ENCODE data around the gene FIGNL1. TPM values are rescaled to one million over a fixed set of nuclear protein-coding genes. Genes with fewer than 3 reads are reported as not detected.

The FIGNL1 gene
- total RNA-seq, 1 experiment from 2014 or later: 13.8 TPM

DNA sequence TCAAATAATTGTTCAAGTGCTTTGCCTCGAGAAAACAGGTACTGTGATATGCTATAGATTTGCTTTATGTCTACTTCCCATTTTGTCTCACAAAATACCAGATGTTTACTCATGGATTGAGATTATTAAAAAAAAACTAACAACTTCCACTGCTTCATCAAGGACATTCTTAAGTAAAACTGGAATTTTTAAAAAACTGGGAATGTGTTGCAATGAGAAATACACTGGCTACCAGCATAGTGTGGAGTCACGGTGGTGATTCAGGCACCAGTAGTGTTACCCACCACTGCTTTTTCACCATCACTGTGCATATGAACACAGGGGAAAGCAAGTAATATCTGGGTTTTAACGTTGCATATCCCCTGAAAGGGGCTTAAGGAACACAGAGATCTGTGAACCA is 21.2 kb downstream of the FIGNL1 start:
- Mint-ChIP-seq H3K4me3 (no peak overlapping the region), H3K36me3 (ENCODE audit: insufficient read depth in 1 of 3, low read depth in 3 of 3) (no peaks in the 10 kb centered on the region), H3K27ac (no peak overlapping the region), H3K27me3 (ENCODE audit: low read depth) (no peaks in the 10 kb centered on the region; the same call in none of the 2 replicates), H3K4me1 (peaks cover 0 to 5% of the 10 kb centered on the region in 2 experiments; a peak in 2 of 4 replicates), H3K9me3 (no peaks in the 10 kb centered on the region)
- no peak overlapping the region for H2AK5ac ChIP-seq (ENCODE audit: insufficient read length, low read length)
- no peak overlapping the region for H4K8ac ChIP-seq (replicated peaks; ENCODE audit: insufficient read length, low read depth, low read length)
- H2AFZ ChIP-seq (ENCODE audit: low read length): no peak overlapping the region
- no peak overlapping the region for H3K4ac ChIP-seq (ENCODE audit: low read depth, low read length)
- no peaks in the 10 kb centered on the region for H3K27me3 ChIP-seq (ENCODE audit: insufficient read depth, low read length)
- H3K4me2 ChIP-seq (ENCODE audit: insufficient read depth, insufficient read length, low read length): no peak overlapping the region
- H4K5ac ChIP-seq (ENCODE audit: insufficient read length, low read depth, low read length): no peak overlapping the region
- H3K9me3 ChIP-seq (ENCODE audit: control insufficient read depth, low read depth, low read length): no peaks in the 10 kb centered on the region
- H3K23me2 ChIP-seq (ENCODE audit: insufficient read length, low read depth, low read length, poor library complexity, severe bottlenecking): no peaks in the 10 kb centered on the region
- no peak overlapping the region for H3K14ac ChIP-seq (ENCODE audit: insufficient read depth, low read length)
- no peaks in the 10 kb centered on the region for H4K20me1 ChIP-seq (ENCODE audit: control insufficient read depth, insufficient read depth, insufficient read length)
- no peak overlapping the region for H2BK20ac ChIP-seq (ENCODE audit: low read depth, low read length, poor library complexity, severe bottlenecking)
- H2BK5ac ChIP-seq (ENCODE audit: insufficient read length, low read length): no peak overlapping the region
- no peak overlapping the region for H2BK120ac ChIP-seq (ENCODE audit: low read depth, low read length, poor library complexity, severe bottlenecking)
- no peaks in the 10 kb centered on the region for H3K4me1 ChIP-seq (ENCODE audit: insufficient read depth, low read length)
- H3K79me2 ChIP-seq (ENCODE audit: insufficient read depth, low read length): no peaks in the 10 kb centered on the region
- H3K27ac ChIP-seq (ENCODE audit: insufficient read length, low read depth, low read length): no peak overlapping the region
- no peak overlapping the region for H3K9ac ChIP-seq (ENCODE audit: extremely low read depth, insufficient read length, low read length)
- H3K56ac ChIP-seq (ENCODE audit: insufficient read length, low read depth, low read length): no peak overlapping the region
- TF ChIP-seq, protein P1, sequence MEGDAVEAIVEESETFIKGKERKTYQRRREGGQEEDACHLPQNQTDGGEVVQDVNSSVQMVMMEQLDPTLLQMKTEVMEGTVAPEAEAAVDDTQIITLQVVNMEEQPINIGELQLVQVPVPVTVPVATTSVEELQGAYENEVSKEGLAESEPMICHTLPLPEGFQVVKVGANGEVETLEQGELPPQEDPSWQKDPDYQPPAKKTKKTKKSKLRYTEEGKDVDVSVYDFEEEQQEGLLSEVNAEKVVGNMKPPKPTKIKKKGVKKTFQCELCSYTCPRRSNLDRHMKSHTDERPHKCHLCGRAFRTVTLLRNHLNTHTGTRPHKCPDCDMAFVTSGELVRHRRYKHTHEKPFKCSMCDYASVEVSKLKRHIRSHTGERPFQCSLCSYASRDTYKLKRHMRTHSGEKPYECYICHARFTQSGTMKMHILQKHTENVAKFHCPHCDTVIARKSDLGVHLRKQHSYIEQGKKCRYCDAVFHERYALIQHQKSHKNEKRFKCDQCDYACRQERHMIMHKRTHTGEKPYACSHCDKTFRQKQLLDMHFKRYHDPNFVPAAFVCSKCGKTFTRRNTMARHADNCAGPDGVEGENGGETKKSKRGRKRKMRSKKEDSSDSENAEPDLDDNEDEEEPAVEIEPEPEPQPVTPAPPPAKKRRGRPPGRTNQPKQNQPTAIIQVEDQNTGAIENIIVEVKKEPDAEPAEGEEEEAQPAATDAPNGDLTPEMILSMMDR (conservative IDR thresholded peaks at IDR 0.05): no peak
- H4K91ac ChIP-seq (ENCODE audit: insufficient read length, low read depth, low read length): no peak overlapping the region
- H3K18ac ChIP-seq (ENCODE audit: insufficient read length, low read depth, low read length): no peak overlapping the region
- no CpG with 5 or more reads among the region's 3 CpGs for WGBS (ENCODE audit: extremely low coverage, insufficient read length, low lambda C conversion rate)
- no peak overlapping the region for H2BK15ac ChIP-seq (ENCODE audit: low read depth, low read length)
- DNase-seq: no peak
- no peak overlapping the region for H3T11ph ChIP-seq (ENCODE audit: low read length)
- H2BK12ac ChIP-seq (ENCODE audit: insufficient read length, low read depth, low read length): no peak overlapping the region
- no peak overlapping the region for H3K23ac ChIP-seq (ENCODE audit: insufficient read length, low read depth, low read length)
- H3K79me1 ChIP-seq (ENCODE audit: insufficient read depth, low read depth, low read length, poor library complexity, severe bottlenecking): no peaks in the 10 kb centered on the region
